ENCODE measurements around the gene MORN1. TPM values are rescaled to one million over a fixed set of nuclear protein-coding genes. Genes with fewer than 3 reads are reported as not detected.

The MORN1 gene
- 20.8 TPM for total RNA-seq

DNA sequence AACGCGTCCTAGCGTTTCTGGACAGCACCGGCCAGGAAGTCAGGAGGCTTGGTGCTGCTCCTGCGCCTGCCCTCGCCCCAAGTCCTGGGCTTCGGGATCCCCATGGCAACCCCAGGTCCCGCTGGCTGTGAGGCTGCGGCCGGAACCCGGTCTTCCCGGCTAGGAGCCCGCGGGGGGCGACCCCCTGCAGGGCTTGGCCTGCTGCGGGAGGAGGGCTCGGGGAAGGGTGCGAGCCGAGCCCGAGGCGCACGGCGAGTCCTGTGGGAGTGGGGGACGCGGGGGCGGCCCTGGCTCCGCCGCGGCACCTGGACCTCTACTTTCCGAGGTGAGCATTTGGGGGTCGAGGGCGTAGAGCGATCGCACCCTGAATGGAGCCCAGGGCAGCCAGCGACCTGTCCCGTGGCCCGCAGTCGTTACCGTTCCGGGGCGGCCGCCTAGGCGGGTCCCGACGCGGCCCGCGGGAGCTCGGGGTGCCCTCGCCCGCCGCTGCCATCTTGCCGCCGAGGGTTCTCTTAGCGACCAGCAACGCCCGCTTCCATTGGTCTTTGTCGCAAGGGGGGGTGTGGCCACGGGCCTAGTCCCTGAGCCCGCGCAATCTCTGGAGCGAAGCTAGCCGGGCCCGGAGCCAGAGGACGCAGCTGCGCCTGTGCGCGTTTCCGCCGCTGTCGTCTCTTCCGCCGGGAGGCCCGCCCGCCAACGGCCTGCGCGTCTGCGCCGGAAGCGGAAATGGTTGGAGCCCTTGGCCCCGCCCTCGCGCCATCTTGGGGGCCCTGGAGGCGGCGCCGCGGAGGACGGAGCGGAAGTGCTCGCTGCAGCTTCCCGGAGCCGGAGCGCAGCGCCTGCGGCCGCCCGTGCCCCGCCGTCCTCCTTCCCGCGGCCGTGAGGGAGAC is at the start of gene MORN1, which contains the start of gene RER1:
Gene MORN1 (minus strand): TSS at position 514 of the 890 bp plus-strand sequence. CDS start 21 bp downstream, at position 493.
Gene RER1 (plus strand): TSS at position 801 of the 890 bp plus-strand sequence. CDS start 3,950 bp downstream, outside the sequence.

DNA sequence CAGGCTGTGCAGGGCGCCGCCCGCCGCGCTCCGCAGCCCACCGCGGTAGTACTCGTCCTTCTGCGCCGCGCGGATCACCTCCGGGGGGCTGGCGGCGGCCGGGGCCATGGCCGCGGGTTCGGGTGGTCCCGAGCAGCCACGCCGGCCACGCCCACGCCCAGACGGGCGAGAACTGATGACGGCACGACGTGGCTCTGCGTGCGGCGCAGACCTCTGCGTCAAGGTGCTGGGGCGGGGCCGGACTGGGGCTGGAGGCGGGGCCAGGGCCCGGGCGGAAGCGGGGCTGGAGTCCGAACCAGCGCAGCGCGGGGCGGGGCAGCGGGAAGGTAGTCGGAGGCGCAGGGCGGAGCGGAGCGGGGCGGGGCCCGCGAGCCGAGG is 21.0 kb upstream of the MORN1 start, which contains the start of gene PEX10:
Gene PEX10 (minus strand): TSS at position 170 of the 378 bp plus-strand sequence. CDS start 62 bp downstream, at position 108.

Other genes starting within 250 kb of the MORN1 start
- 38.9 TPM for gene FAAP20, start 196.8 kb downstream of the MORN1 start, total RNA-seq
- gene SKI, start 163.2 kb downstream of the MORN1 start, total RNA-seq, result 67.6 TPM
- gene RER1, start 287 bp upstream of the MORN1 start, total RNA-seq, result 57.5 TPM
- 31.8 TPM for gene PEX10, start 21.0 kb upstream of the MORN1 start, total RNA-seq
- gene PLCH2, start 84.7 kb upstream of the MORN1 start, total RNA-seq, result 1.8 TPM
- gene PANK4, start 135.0 kb upstream of the MORN1 start, total RNA-seq, result 35.6 TPM
- 4.1 TPM for gene HES5, start 138.7 kb upstream of the MORN1 start, total RNA-seq
- 45.6 TPM for gene TNFRSF14, start 164.8 kb upstream of the MORN1 start, total RNA-seq
- 26.3 TPM for gene PRXL2B, start 195.2 kb upstream of the MORN1 start, total RNA-seq
- gene MMEL1, start 241.5 kb upstream of the MORN1 start, total RNA-seq, result 6.8 TPM